ENCODE data around the gene NPIPB6.

GRCh38 chr16:28300327-28300726 lies 63.0 kb downstream of the NPIPB6 start:
- TF ChIP-seq EZH2 (IDR thresholded peaks at IDR 0.05) (no peak), POLR2AphosphoS5 (IDR thresholded peaks at IDR 0.05; ENCODE audit: borderline replicate concordance, low read depth, low read length) (no peak)

Data from SK-N-MC (cell line).